Loucy (cell line): ENCODE data around the gene IFNA10.

Source experiments
- CTCF ChIP-seq: fragments of 200-600 bp; sonication (generic); conservative IDR thresholded peaks from 2 replicates; pipeline ENCODE4 v1.5.1; 2014; ENCODE audit warnings: mild to moderate bottlenecking, antibody characterized with exemption, low read length
- EZH2phosphoT487 ChIP-seq: fragments of 200-600 bp; IDR thresholded peaks from 2 replicates; pipeline ENCODE4 v1.6.1; 2018; ENCODE audit warnings: antibody characterized with exemption, mild to moderate bottlenecking, moderate library complexity, borderline replicate concordance

- TF ChIP-seq EZH2phosphoT487 = no peak
- no peak for TF ChIP-seq CTCF
Measured at GRCh38 chr9:21234153-21234687, 27.3 kb upstream of the IFNA10 start.
